ENCODE measurements around the gene BCAT1.

The BCAT1 gene

GRCh38 chr12:24856541-24856940, 92.4 kb downstream of the BCAT1 start:
- Histone ChIP-seq H3K27ac (ENCODE audit: low read depth, low read length) (no peak overlapping the region), H3K9me3 (ENCODE audit: insufficient read depth, low read length) (peaks cover 14% of the 10 kb centered on the region; the same call in 1 of the 2 replicates), H2AFZ (ENCODE audit: low read depth, low read length, severe bottlenecking) (no peak overlapping the region), H3F3A (ENCODE audit: insufficient read depth) (peaks cover 13% of the 10 kb centered on the region; the same call in 1 of the 2 replicates), H3K4me2 (ENCODE audit: low read depth, low read length, poor library complexity, severe bottlenecking) (no peak overlapping the region), H3K9me2 (replicated peaks; ENCODE audit: insufficient read depth, low read length) (no peaks in the 10 kb centered on the region), H3K79me2 (ENCODE audit: insufficient read depth, low read length) (no peaks in the 10 kb centered on the region), H3K9ac (ENCODE audit: low read length) (no peak overlapping the region), H3K4me3 (ENCODE audit: insufficient read depth, low read length, poor library complexity, severe bottlenecking) (no peak overlapping the region), H3K36me3 (ENCODE audit: low read length) (peaks cover 15% of the 10 kb centered on the region), H4K20me1 (ENCODE audit: low read depth, low read length) (no peaks in the 10 kb centered on the region), H3K27me3 (ENCODE audit: low read length) (no peaks in the 10 kb centered on the region)
- no peak for TF ChIP-seq EZH2phosphoT487 (conservative IDR thresholded peaks at IDR 0.05; ENCODE audit: low read length)
- no peak for TF ChIP-seq CTCF (IDR thresholded peaks at IDR 0.05; ENCODE audit: insufficient read depth, low read length, poor library complexity, severe bottlenecking)

GRCh38 chr12:24854908-24855307, 94.0 kb downstream of the BCAT1 start:
- Histone ChIP-seq H3K9me3 (ENCODE audit: insufficient read depth, low read length) (peaks cover 2% of the 10 kb centered on the region; the same call in 1 of the 2 replicates), H3F3A (ENCODE audit: insufficient read depth) (peaks cover 13% of the 10 kb centered on the region; the same call in 1 of the 2 replicates), H3K27ac (ENCODE audit: low read depth, low read length) (no peak overlapping the region), H3K9me2 (replicated peaks; ENCODE audit: insufficient read depth, low read length) (no peaks in the 10 kb centered on the region), H3K9ac (ENCODE audit: low read length) (no peak overlapping the region), H3K4me2 (ENCODE audit: low read depth, low read length, poor library complexity, severe bottlenecking) (no peak overlapping the region), H3K36me3 (ENCODE audit: low read length) (peaks cover 9% of the 10 kb centered on the region), H3K27me3 (ENCODE audit: low read length) (no peaks in the 10 kb centered on the region), H3K79me2 (ENCODE audit: insufficient read depth, low read length) (no peaks in the 10 kb centered on the region), H2AFZ (ENCODE audit: low read depth, low read length, severe bottlenecking) (no peak overlapping the region), H3K4me3 (ENCODE audit: insufficient read depth, low read length, poor library complexity, severe bottlenecking) (no peak overlapping the region), H4K20me1 (ENCODE audit: low read depth, low read length) (no peaks in the 10 kb centered on the region)
- TF ChIP-seq EZH2phosphoT487 (conservative IDR thresholded peaks at IDR 0.05; ENCODE audit: low read length) (no peak), CTCF (IDR thresholded peaks at IDR 0.05; ENCODE audit: insufficient read depth, low read length, poor library complexity, severe bottlenecking) (no peak)

- Histone ChIP-seq H3K27ac (ENCODE audit: low read depth, low read length) (no peak overlapping the region), H3K9ac (ENCODE audit: low read length) (no peak overlapping the region), H3F3A (ENCODE audit: insufficient read depth) (peaks cover 13% of the 10 kb centered on the region; the same call in 1 of the 2 replicates), H2AFZ (ENCODE audit: low read depth, low read length, severe bottlenecking) (no peak overlapping the region), H3K9me3 (ENCODE audit: insufficient read depth, low read length) (no peaks in the 10 kb centered on the region), H3K36me3 (ENCODE audit: low read length) (0 out of 2 replicates have a peak, but pooled peaks cover 6% of the 10 kb centered on the region), H4K20me1 (ENCODE audit: low read depth, low read length) (no peaks in the 10 kb centered on the region), H3K79me2 (ENCODE audit: insufficient read depth, low read length) (no peaks in the 10 kb centered on the region), H3K4me2 (ENCODE audit: low read depth, low read length, poor library complexity, severe bottlenecking) (no peak overlapping the region), H3K9me2 (replicated peaks; ENCODE audit: insufficient read depth, low read length) (no peaks in the 10 kb centered on the region), H3K4me3 (ENCODE audit: insufficient read depth, low read length, poor library complexity, severe bottlenecking) (no peak overlapping the region), H3K27me3 (ENCODE audit: low read length) (no peaks in the 10 kb centered on the region)
- TF ChIP-seq EZH2phosphoT487 (conservative IDR thresholded peaks at IDR 0.05; ENCODE audit: low read length) (no peak), CTCF (IDR thresholded peaks at IDR 0.05; ENCODE audit: insufficient read depth, low read length, poor library complexity, severe bottlenecking) (no peak)
These were observed 94.9 kb downstream of the BCAT1 start for GRCh38 chr12:24854017-24854416.

Measured in SU-DHL-6 (cell line).